ENCODE results near the gene LCN1. TPM values are rescaled to one million over a fixed set of nuclear protein-coding genes. Genes with fewer than 3 reads are reported as not detected.

LCN1 gene
- total RNA-seq, 1 donor from 2014 or later = not detected

DNA sequence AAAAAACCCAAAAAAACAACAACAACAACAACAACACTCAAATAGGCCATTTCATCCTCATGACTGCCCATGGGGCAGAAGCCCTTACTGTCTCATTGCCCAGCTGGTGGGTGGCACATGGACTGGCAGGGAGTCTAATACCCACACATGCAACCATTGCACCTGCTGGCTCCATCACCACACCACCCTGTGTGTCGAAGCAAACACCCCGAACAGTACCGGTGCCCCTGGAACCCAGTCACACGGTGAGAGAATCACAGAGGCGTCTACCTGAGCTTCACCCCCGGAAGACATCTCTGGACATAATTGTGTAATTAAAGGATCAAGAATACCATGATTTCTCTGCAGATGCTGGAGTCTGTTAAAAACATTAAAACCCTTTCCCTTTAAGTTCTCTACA, 46.8 kb downstream of the LCN1 start:
- no peak for DNase-seq

DNA sequence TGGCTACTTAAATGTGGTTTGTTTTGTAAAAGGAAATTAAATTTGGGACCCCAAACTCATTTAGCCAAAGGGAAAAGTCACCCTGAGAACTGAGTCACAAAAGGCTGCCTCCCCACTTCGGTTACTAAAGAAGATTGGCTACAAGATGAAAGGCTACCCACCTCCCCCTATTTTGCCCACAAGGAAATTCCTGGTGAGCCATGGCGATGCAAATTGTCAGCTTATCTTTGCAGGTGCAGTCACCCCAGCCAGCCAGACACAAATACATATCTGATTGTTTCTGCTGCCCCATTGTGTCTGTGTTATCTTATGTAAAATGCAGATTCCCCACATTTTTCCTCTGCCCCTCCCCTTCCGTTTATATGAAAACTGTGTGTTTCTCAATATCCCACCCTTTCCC, 49.2 kb downstream of the LCN1 start:
- DNase-seq = no peak

DNA sequence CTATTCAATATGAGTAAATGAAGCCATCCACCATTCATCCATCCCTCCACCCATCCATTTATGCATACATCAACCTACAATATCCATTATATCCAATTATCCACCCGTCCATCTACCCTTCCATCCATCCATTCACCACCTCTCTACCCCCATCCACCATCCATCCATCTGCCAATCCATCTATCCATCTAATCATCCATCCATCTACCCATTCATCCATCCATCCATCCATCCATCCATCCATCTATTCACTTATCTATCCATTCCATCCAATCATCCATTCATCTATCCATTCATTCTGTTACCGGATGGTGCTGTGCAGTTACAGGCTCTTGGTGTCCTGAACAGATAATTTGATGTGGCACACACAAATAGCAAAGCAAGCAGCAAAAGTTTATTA, 51.0 kb downstream of the LCN1 start:
- DNase-seq = no peak

DNA sequence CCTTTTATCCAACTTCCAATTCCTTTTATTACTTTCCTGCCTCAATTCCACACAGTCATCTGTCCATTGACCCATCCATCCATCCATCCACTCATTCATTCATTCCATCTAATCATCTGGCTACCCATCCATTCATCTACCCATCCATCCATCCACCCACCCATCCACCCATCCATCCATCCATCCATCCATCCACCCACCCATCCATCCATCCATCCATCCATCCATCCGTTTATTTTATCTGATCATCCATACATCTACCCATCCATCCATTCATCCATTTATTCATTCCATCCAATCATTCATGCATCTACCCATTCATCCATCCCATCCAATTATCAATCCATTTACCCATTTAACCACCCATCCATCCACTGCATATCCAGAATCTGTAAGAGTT, 51.9 kb downstream of the LCN1 start:
- DNase-seq = no peak

DNA sequence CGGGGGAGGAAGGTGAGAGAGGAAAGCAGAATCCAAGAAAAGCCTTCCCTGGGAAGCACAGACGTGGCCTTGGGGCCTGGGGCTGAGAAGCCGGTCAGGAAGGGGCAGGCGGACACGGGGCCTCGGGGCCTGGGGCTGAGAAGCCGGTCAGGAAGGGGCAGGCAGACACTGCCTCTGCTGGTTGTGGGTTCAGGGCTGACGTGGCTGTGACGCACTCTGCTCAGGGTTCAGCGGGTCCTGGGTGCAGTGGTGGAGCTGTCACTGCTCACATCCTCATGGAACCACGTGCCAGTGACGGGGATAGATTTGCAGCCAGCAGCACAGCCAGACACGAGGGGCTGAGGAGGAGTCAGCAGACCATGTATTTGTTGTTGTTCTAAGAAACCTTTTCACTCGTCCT, 53.1 kb downstream of the LCN1 start:
- DNase-seq = no peak

DNA sequence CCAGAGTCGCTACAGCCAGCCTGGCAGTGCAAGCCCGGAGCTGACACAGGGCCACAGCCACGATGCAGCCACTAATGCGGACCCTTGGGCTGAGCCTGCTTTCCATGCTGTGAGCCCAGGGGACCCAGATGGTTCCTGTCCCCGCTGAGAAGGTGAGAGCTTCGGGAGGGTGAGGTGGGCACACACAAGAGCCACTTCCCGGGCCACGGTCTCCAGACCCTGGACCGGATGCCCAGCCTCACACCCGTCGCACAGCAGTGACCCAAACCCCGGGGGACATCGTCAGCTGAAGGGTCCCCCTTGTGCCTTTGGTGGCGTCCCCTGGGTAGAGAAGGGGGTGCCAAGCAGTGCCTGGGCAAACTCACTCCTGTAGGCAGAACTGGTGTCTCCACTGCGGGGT, 53.7 kb downstream of the LCN1 start:
- no peak for DNase-seq

Other genes with a start within 250 kb of the LCN1 start
- 6.8 TPM for gene PPP1R26, start 41.7 kb upstream of the LCN1 start, total RNA-seq
- 9.5 TPM for gene MRPS2, start 20.8 kb upstream of the LCN1 start, total RNA-seq
- not detected for gene OBP2A, start 24.7 kb downstream of the LCN1 start, total RNA-seq
- not detected for gene PAEP, start 40.3 kb downstream of the LCN1 start, total RNA-seq
- not detected for gene GLT6D1, start 118.1 kb downstream of the LCN1 start, total RNA-seq
- gene LCN9, start 141.9 kb downstream of the LCN1 start, total RNA-seq = not detected
- gene SOHLH1, start 178.0 kb downstream of the LCN1 start, total RNA-seq = not detected
- gene KCNT1, start 180.7 kb downstream of the LCN1 start, total RNA-seq = 0.39 TPM

All from skin of body (tissue), 2 donors.